Activated naive CD8-positive, alpha-beta T cell treated with anti-CD3 and anti-CD28 coated beads, Interleukin-2, amount 10 ng/mL, durations not matched to agents 7 days and 5 days (primary cell): Measurements from ENCODE around the gene SMARCA2. TPM values are rescaled to one million over a fixed set of nuclear protein-coding genes. Genes with fewer than 3 reads are reported as not detected.

Experiments used
- ATAC-seq: fragments of 150-1000 bp; cut with Tn5 transposase; one replicate; pipeline ENCODE4 v1.10.0; 2021; ENCODE audit warnings: low read depth, moderate library complexity
- POLR2A ChIA-PET: fragments of 350-600 bp; sonication (Branson Sonifier 250); formaldehyde crosslinking; loops from one replicate; lab custom pipeline; 2021; ENCODE audit warnings: antibody characterized with exemption; lab: Charles Lee
- DNase-seq: peaks from one replicate; pipeline ENCODE4 v3.0.0; 2021
- H3K27ac Mint-ChIP-seq: one replicate; pipeline ENCODE4 v1.8.0; 2022; ENCODE audit warnings: mild to moderate bottlenecking, mixed read lengths
- H3K27me3 Mint-ChIP-seq: one replicate; pipeline ENCODE4 v1.8.0; 2022; ENCODE audit warnings: mild to moderate bottlenecking, moderate library complexity, mixed read lengths
- H3K36me3 Mint-ChIP-seq: one replicate; pipeline ENCODE4 v1.8.0; 2021; ENCODE audit warnings: mild to moderate bottlenecking, mixed read lengths
- H3K4me1 Mint-ChIP-seq: one replicate; pipeline ENCODE4 v1.8.0; 2021; ENCODE audit warnings: mixed read lengths
- H3K4me3 Mint-ChIP-seq: one replicate; pipeline ENCODE4 v1.8.0; 2022; ENCODE audit warnings: mild to moderate bottlenecking, moderate library complexity, mixed read lengths
- H3K9me3 Mint-ChIP-seq: one replicate; pipeline ENCODE4 v1.8.0; 2021; ENCODE audit warnings: mixed read lengths
- total RNA-seq, 2 experiments: library from RNA; stranded (reverse); gene quantifications; one replicate each; pipeline ENCODE4 v1.2.3, GENCODE V29; 2021

Gene SMARCA2
- total RNA-seq, 2 experiments from 2014 or later = 285 to 293 TPM

- H3K4me1 Mint-ChIP-seq = peaks cover 4% of the 10 kb centered on the region
- H3K27me3 Mint-ChIP-seq = no peaks in the 10 kb centered on the region
- peaks cover 2% of the 10 kb centered on the region for H3K9me3 Mint-ChIP-seq
- ATAC-seq (no peak), DNase-seq (no peak)
- POLR2A ChIA-PET = no interaction called here
- H3K27ac Mint-ChIP-seq = no peak overlapping the region
- no peak overlapping the region for H3K4me3 Mint-ChIP-seq
- peaks cover 53% of the 10 kb centered on the region for H3K36me3 Mint-ChIP-seq
Observed at GRCh38 chr9:2173861-2174260, 158.7 kb downstream of the SMARCA2 start.

- H3K4me3 Mint-ChIP-seq = no peak overlapping the region
- no peaks in the 10 kb centered on the region for H3K27me3 Mint-ChIP-seq
- DNase-seq = no peak
- H3K4me1 Mint-ChIP-seq = peaks cover 5% of the 10 kb centered on the region
- POLR2A ChIA-PET = no interaction called here
- no peak for ATAC-seq
- H3K36me3 Mint-ChIP-seq = peaks cover 48% of the 10 kb centered on the region
- H3K27ac Mint-ChIP-seq = no peak overlapping the region
- peaks cover 2% of the 10 kb centered on the region for H3K9me3 Mint-ChIP-seq
Observed at GRCh38 chr9:2174306-2174705, 159.2 kb downstream of the SMARCA2 start.

GRCh38 chr9:2174911-2175310 lies 159.8 kb downstream of the SMARCA2 start:
- Mint-ChIP-seq H3K4me1 (peaks cover 5% of the 10 kb centered on the region), H3K27ac (no peak overlapping the region), H3K27me3 (no peaks in the 10 kb centered on the region), H3K36me3 (peaks cover 46% of the 10 kb centered on the region), H3K9me3 (peaks cover 2% of the 10 kb centered on the region), H3K4me3 (no peak overlapping the region)
- DNase-seq (no peak), ATAC-seq (no peak)
- POLR2A ChIA-PET = no interaction called here

- no peak overlapping the region for H3K4me3 Mint-ChIP-seq
- POLR2A ChIA-PET = no interaction called here
- ATAC-seq (no peak), DNase-seq (no peak)
- peaks cover 5% of the 10 kb centered on the region for H3K4me1 Mint-ChIP-seq
- H3K27ac Mint-ChIP-seq = no peak overlapping the region
- H3K36me3 Mint-ChIP-seq = peaks cover 28% of the 10 kb centered on the region
- no peaks in the 10 kb centered on the region for H3K9me3 Mint-ChIP-seq
- no peaks in the 10 kb centered on the region for H3K27me3 Mint-ChIP-seq
Observed at GRCh38 chr9:2177121-2177520, 162.0 kb downstream of the SMARCA2 start.

- no peaks in the 10 kb centered on the region for H3K27me3 Mint-ChIP-seq
- ATAC-seq (no peak), DNase-seq (no peak)
- no peaks in the 10 kb centered on the region for H3K9me3 Mint-ChIP-seq
- POLR2A ChIA-PET = no interaction called here
- H3K4me1 Mint-ChIP-seq = peaks cover 5% of the 10 kb centered on the region
- no peak overlapping the region for H3K4me3 Mint-ChIP-seq
- peaks cover 18% of the 10 kb centered on the region for H3K36me3 Mint-ChIP-seq
- H3K27ac Mint-ChIP-seq = no peak overlapping the region
Observed at GRCh38 chr9:2178034-2178734, 163.0 kb downstream of the SMARCA2 start.

- Mint-ChIP-seq H3K36me3 (peaks cover 20% of the 10 kb centered on the region), H3K4me1 (peaks cover 4% of the 10 kb centered on the region), H3K9me3 (no peaks in the 10 kb centered on the region), H3K4me3 (no peak overlapping the region), H3K27ac (no peak overlapping the region), H3K27me3 (no peaks in the 10 kb centered on the region)
- DNase-seq (no peak), ATAC-seq (no peak)
- POLR2A ChIA-PET = no interaction called here
Observed at GRCh38 chr9:2179567-2179966, 164.4 kb downstream of the SMARCA2 start.

- Mint-ChIP-seq H3K4me1 (peaks cover 4% of the 10 kb centered on the region), H3K36me3 (peaks cover 17% of the 10 kb centered on the region), H3K9me3 (no peaks in the 10 kb centered on the region), H3K4me3 (no peak overlapping the region), H3K27ac (no peak overlapping the region), H3K27me3 (no peaks in the 10 kb centered on the region)
- ATAC-seq (no peak), DNase-seq (no peak)
- POLR2A ChIA-PET = no interaction called here
Observed at GRCh38 chr9:2180154-2180553, 165.0 kb downstream of the SMARCA2 start.

GRCh38 chr9:2180704-2181103 lies 165.6 kb downstream of the SMARCA2 start:
- no peak for ATAC-seq
- H3K27me3 Mint-ChIP-seq = no peaks in the 10 kb centered on the region
- no peaks in the 10 kb centered on the region for H3K9me3 Mint-ChIP-seq
- no peak for DNase-seq
- POLR2A ChIA-PET = no interaction called here
- peaks cover 4% of the 10 kb centered on the region for H3K4me1 Mint-ChIP-seq
- H3K27ac Mint-ChIP-seq = no peak overlapping the region
- H3K4me3 Mint-ChIP-seq = no peak overlapping the region
- peaks cover 16% of the 10 kb centered on the region for H3K36me3 Mint-ChIP-seq

GRCh38 chr9:2181792-2182191 lies 166.6 kb downstream of the SMARCA2 start:
- DNase-seq (no peak), ATAC-seq (no peak)
- Mint-ChIP-seq H3K4me3 (no peak overlapping the region), H3K9me3 (no peaks in the 10 kb centered on the region), H3K4me1 (peaks cover 4% of the 10 kb centered on the region), H3K36me3 (peaks cover 20% of the 10 kb centered on the region), H3K27ac (no peak overlapping the region), H3K27me3 (no peaks in the 10 kb centered on the region)
- POLR2A ChIA-PET = interaction anchor here (0.5 kb wide), 1 partner anchor 48 kb away, joined by 4 read pairs; no protein-coding TSS in a partner anchor

- Mint-ChIP-seq H3K9me3 (no peaks in the 10 kb centered on the region), H3K27ac (no peak overlapping the region), H3K36me3 (peaks cover 63% of the 10 kb centered on the region), H3K4me1 (no peaks in the 10 kb centered on the region), H3K4me3 (no peak overlapping the region), H3K27me3 (no peaks in the 10 kb centered on the region)
- POLR2A ChIA-PET = no interaction called here
- ATAC-seq (no peak), DNase-seq (no peak)
Observed at GRCh38 chr9:2190939-2191608, 175.9 kb downstream of the SMARCA2 start.

- Mint-ChIP-seq H3K27ac (no peak overlapping the region), H3K4me1 (no peaks in the 10 kb centered on the region), H3K9me3 (no peaks in the 10 kb centered on the region), H3K4me3 (no peak overlapping the region), H3K27me3 (no peaks in the 10 kb centered on the region), H3K36me3 (peaks cover 65% of the 10 kb centered on the region)
- POLR2A ChIA-PET = no interaction called here
- DNase-seq = no peak
- no peak for ATAC-seq
Observed at GRCh38 chr9:2191609-2191972, 176.4 kb downstream of the SMARCA2 start.

GRCh38 chr9:2192356-2192979 lies 177.3 kb downstream of the SMARCA2 start:
- no peak for DNase-seq
- Mint-ChIP-seq H3K27me3 (no peaks in the 10 kb centered on the region), H3K9me3 (no peaks in the 10 kb centered on the region), H3K4me3 (no peak overlapping the region), H3K4me1 (no peaks in the 10 kb centered on the region), H3K27ac (no peak overlapping the region), H3K36me3 (peaks cover 67% of the 10 kb centered on the region)
- ATAC-seq = no peak
- POLR2A ChIA-PET = no interaction called here

GRCh38 chr9:2193552-2193951 lies 178.4 kb downstream of the SMARCA2 start:
- H3K4me3 Mint-ChIP-seq = no peak overlapping the region

GRCh38 chr9:2195211-2195610 lies 180.1 kb downstream of the SMARCA2 start:
- no peaks in the 10 kb centered on the region for H3K27me3 Mint-ChIP-seq
- peaks cover 78% of the 10 kb centered on the region for H3K36me3 Mint-ChIP-seq
- peaks cover 4% of the 10 kb centered on the region for H3K4me1 Mint-ChIP-seq
- ATAC-seq = no peak
- no peak overlapping the region for H3K4me3 Mint-ChIP-seq
- POLR2A ChIA-PET = no interaction called here
- H3K27ac Mint-ChIP-seq = no peak overlapping the region
- H3K9me3 Mint-ChIP-seq = peaks cover 3% of the 10 kb centered on the region
- no peak for DNase-seq

More at GRCh38 chr9:2193552-2193951, 178.4 kb downstream of the SMARCA2 start:
- POLR2A ChIA-PET = no interaction called here
- H3K27ac Mint-ChIP-seq = no peak overlapping the region
- H3K4me1 Mint-ChIP-seq = no peaks in the 10 kb centered on the region
- H3K36me3 Mint-ChIP-seq = peaks cover 76% of the 10 kb centered on the region
- H3K27me3 Mint-ChIP-seq = no peaks in the 10 kb centered on the region
- ATAC-seq (no peak), DNase-seq (no peak)
- no peaks in the 10 kb centered on the region for H3K9me3 Mint-ChIP-seq
